GM08714 (cell line): Measurements from ENCODE around the gene GYS2.
"Not testable (repeated sequence)": the region's sequence is repeated elsewhere in the genome, so short reads cannot be mapped to it uniquely, and the experiment has no call there.

Experiments used
- H3K4me3 ChIP-seq: fragments of 200-500 bp; sonication (Bioruptor generic); 2 replicates; pipeline ENCODE4 v1.5.1; 2014; ENCODE audit warnings: mild to moderate bottlenecking, low read length, inconsistent platforms
- ZNF274 ChIP-seq: IDR thresholded peaks from 2 replicates; pipeline ENCODE4 v1.6.1; 2012; ENCODE audit warnings: mild to moderate bottlenecking, low read depth, low read length

Gene GYS2

GRCh38 chr12:21618566-21618965 lies 13.9 kb upstream of the GYS2 start:
- H3K4me3 ChIP-seq: no peak overlapping the region
- no peak for TF ChIP-seq ZNF274

GRCh38 chr12:21617030-21617429 lies 12.4 kb upstream of the GYS2 start:
- no peak overlapping the region for H3K4me3 ChIP-seq
- no peak for TF ChIP-seq ZNF274

- no peak overlapping the region for H3K4me3 ChIP-seq
- no peak for TF ChIP-seq ZNF274
These were observed 10.8 kb upstream of the GYS2 start for GRCh38 chr12:21615431-21615830.

- no peak for TF ChIP-seq ZNF274
- no peak overlapping the region for H3K4me3 ChIP-seq
These were observed 9.9 kb upstream of the GYS2 start for GRCh38 chr12:21614506-21614905.

GRCh38 chr12:21613931-21614330 lies 9.3 kb upstream of the GYS2 start:
- no peak overlapping the region for H3K4me3 ChIP-seq
- no peak for TF ChIP-seq ZNF274

- no peak for TF ChIP-seq ZNF274
These were observed 3.5 kb upstream of the GYS2 start for GRCh38 chr12:21608196-21608595.

GRCh38 chr12:21607701-21608100 lies 3.1 kb upstream of the GYS2 start:
- H3K4me3 ChIP-seq: no peak overlapping the region

More at GRCh38 chr12:21608196-21608595, 3.5 kb upstream of the GYS2 start:
- H3K4me3 ChIP-seq: no peak overlapping the region

GRCh38 chr12:21606175-21606574 lies 1.5 kb upstream of the GYS2 start:
- TF ChIP-seq ZNF274: no peak
- no peak overlapping the region for H3K4me3 ChIP-seq

More at GRCh38 chr12:21607701-21608100, 3.1 kb upstream of the GYS2 start:
- TF ChIP-seq ZNF274: no peak

- no peak overlapping the region for H3K4me3 ChIP-seq
- TF ChIP-seq ZNF274: no peak
These were observed 1.9 kb downstream of the GYS2 start for GRCh38 chr12:21602774-21603173.

GRCh38 chr12:21600196-21600595 lies 4.5 kb downstream of the GYS2 start:
- no peak overlapping the region for H3K4me3 ChIP-seq
- TF ChIP-seq ZNF274: no peak

- TF ChIP-seq ZNF274: no peak
- no peak overlapping the region for H3K4me3 ChIP-seq
These were observed 5.3 kb downstream of the GYS2 start for GRCh38 chr12:21599143-21599999.

GRCh38 chr12:21598651-21599050 lies 6.0 kb downstream of the GYS2 start:
- no peak for TF ChIP-seq ZNF274
- no peak overlapping the region for H3K4me3 ChIP-seq

GRCh38 chr12:21595356-21595755 lies 9.3 kb downstream of the GYS2 start:
- H3K4me3 ChIP-seq: not testable (repeated sequence)

- H3K4me3 ChIP-seq: no peak overlapping the region
These were observed 19.2 kb downstream of the GYS2 start for GRCh38 chr12:21585485-21585884.

GRCh38 chr12:21584403-21585182 lies 20.1 kb downstream of the GYS2 start:
- not testable (repeated sequence) for H3K4me3 ChIP-seq

More at GRCh38 chr12:21585485-21585884, 19.2 kb downstream of the GYS2 start:
- no peak for TF ChIP-seq ZNF274
